HG02759 (cell line): ENCODE measurements around the gene PIK3IP1.

Source experiments
- ATAC-seq: cut with Tn5 transposase; IDR thresholded peaks from one replicate; pipeline ENCODE4 v1.9.1; 2021; ENCODE audit warnings: mild to moderate bottlenecking, moderate library complexity; ENCODE audit not compliant: unreplicated experiment

PIK3IP1 gene

DNA sequence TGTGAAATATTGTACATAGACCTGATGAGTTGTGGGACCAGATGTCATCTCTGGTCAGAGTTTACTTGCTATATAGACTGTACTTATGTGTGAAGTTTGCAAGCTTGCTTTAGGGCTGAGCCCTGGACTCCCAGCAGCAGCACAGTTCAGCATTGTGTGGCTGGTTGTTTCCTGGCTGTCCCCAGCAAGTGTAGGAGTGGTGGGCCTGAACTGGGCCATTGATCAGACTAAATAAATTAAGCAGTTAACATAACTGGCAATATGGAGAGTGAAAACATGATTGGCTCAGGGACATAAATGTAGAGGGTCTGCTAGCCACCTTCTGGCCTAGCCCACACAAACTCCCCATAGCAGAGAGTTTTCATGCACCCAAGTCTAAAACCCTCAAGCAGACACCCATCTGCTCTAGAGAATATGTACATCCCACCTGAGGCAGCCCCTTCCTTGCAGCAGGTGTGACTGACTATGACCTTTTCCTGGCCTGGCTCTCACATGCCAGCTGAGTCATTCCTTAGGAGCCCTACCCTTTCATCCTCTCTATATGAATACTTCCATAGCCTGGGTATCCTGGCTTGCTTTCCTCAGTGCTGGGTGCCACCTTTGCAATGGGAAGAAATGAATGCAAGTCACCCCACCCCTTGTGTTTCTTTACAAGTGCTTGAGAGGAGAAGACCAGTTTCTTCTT lies 12.3 kb downstream of the PIK3IP1 start:
- no peak for ATAC-seq

GRCh38 chr22:31279327-31279669 lies 13.0 kb downstream of the PIK3IP1 start:
- no peak for ATAC-seq

- ATAC-seq, result no peak
These were observed 13.5 kb downstream of the PIK3IP1 start for GRCh38 chr22:31278626-31279326.

GRCh38 chr22:31278151-31278621 lies 14.1 kb downstream of the PIK3IP1 start:
- ATAC-seq, result no peak

DNA sequence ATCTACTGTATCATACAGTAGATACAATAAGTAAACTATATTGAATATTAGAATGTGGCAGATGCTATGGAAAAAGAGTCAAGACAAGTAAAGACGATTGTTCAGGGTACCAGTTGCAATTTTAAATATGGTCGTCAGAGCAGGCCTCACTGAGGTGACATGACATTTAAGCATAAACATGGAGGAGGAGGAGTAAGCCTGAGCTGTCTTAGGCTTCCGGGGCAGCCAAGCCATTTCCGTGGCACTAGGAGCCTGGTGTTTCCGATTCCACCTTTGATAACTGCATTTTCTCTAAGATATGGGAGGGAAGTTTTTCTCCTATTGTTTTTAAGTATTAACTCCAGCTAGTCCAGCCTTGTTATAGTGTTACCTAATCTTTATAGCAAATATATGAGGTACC lies 14.5 kb downstream of the PIK3IP1 start:
- no peak for ATAC-seq

DNA sequence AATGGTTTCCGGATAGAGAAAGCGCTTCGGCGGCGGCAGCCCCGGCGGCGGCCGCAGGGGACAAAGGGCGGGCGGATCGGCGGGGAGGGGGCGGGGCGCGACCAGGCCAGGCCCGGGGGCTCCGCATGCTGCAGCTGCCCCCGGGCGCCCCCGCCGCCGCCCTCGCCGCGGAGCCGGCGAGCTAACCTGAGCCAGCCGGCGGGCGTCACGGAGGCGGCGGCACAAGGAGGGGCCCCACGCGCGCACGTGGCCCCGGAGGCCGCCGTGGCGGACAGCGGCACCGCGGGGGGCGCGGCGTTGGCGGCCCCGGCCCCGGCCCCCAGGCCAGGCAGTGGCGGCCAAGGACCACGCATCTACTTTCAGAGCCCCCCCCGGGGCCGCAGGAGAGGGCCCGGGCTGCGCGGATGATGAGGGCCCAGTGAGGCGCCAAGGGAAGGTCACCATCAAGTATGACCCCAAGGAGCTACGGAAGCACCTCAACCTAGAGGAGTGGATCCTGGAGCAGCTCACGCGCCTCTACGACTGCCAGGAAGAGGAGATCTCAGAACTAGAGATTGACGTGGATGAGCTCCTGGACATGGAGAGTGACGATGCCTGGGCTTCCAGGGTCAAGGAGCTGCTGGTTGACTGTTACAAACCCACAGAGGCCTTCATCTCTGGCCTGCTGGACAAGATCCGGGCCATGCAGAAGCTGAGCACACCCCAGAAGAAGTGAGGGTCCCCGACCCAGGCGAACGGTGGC lies 15.7 kb downstream of the PIK3IP1 start:
- no peak for ATAC-seq

DNA sequence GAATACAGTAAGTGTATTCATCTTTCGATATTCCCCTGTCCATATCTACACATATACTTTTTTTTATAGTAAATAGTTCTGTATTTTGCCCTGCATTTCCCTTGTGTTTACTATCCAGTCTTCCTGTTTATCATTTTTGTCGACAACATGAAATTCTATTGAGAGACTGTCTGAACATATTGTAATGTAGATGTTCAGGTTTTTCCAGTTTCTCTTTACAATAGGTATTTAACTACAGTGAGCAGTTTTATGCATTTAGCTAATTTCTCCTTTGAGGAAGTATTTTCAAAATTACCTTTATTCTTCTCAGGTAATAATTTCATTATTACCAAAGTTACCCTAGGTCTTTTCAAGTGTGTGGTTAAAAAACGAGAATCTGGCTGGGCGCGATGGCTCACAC lies 16.7 kb downstream of the PIK3IP1 start:
- no peak for ATAC-seq

GRCh38 chr22:31275018-31275417 lies 17.3 kb downstream of the PIK3IP1 start:
- ATAC-seq, result no peak

DNA sequence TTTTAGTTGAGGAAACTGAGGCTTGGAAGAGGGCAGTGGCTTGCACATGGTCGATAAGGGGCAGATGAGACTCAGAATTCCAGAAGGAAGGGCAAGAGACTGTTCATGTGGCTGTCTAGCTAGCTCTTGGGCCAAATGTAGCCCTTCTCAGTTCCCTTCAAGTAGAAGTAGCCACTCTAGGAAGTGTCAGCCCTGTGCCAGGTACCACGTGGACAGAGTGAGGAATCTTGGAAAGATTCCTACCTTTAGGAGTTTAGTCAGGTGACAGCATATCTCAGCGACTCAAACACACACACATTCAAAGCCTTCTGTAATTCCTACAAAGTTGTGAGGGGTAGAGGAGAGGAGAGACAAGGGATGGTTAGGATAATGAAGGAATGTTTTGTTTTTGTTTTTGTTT lies 18.3 kb downstream of the PIK3IP1 start:
- no peak for ATAC-seq

- ATAC-seq, result no peak
These were observed 19.5 kb downstream of the PIK3IP1 start for GRCh38 chr22:31272522-31273446.

DNA sequence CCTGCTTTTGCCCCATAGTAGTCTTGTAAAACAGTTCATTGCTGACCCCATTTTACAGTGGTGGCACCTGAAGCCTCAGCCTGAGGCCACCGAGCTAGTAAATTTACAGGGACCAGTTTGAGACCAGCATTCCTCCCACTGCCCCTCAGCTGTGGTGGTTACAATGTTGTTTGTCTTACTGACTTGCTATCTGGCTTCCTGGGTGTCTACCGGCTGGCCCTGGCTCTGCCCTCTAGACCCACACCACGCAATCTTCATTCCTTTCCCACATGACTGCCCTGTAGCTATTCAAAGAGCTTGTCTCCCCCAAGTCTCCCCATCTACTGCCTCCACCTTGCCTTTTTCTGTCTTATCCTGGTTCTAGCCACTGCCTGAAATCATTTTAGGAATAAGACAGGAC lies 20.8 kb downstream of the PIK3IP1 start:
- no peak for ATAC-seq

DNA sequence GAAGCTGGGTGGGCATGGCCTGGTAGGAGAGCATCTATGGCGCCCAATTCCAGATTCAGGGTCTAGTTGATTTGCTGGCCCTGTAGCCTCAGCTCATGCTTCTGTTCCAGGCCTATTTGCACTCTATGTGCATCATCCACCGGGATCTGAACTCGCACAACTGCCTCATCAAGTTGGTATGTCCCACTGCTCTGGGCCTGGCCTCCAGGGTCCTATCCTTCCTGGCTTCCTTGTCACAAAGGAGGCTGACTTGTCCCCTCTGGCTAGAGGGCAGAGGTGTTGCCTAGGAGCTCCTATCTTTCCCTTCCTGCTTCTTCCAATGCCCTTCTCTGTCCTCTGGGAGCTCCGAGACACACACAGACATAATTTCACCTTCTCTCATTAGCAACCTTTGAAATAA lies 21.3 kb downstream of the PIK3IP1 start:
- no peak for ATAC-seq

DNA sequence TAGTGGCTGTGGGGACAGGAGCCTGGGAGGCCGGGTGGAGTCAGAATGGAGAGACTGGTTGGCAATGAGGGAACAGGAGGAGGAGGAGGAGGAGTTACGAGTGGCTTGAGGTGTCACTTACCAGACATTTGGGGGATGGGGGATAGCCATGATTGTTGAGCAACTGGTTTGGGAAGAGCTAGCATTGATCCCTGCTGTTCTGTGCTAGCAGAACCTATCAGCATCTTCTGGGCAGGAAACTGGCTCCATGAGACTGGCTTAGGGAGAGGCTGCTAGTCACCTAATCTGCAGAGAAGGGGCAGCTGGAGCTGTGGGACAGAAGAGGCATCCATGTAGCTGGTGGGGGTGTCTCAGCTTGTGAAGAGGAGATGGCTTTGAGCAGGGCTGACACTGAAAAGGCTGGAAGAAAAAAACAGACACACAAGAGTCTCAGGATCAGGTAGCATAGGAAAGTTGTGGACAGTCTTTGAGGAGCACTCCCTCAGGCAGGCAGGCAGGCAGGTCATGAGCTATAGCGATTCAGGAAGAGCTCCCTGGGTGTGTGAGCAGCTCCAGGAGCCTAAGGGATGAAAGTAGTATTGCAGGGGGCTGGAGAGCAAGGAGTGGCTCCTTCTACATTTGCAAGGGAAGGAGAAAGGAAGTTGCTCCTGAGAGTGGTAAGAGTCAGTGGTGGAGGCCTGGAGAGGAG lies 22.3 kb downstream of the PIK3IP1 start:
- no peak for ATAC-seq

DNA sequence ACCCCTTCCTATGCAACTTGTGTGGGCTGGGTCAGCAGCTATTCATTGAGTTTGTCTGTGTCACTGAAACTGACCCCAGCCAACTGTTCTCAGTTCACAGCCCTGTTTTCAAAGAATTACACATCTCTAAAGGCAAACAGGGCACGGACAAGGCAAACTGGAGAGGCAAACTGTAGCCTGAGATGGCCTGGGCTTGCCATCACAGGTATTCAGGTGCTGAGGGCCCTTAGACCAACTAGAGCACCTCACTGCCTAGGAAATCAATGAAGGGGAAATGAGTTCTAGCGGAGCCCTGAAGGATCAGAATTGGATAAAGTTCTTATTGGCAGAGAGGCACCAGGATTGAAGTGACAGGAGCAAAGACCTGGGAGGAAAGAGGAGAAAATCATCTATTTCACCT lies 24.0 kb downstream of the PIK3IP1 start:
- ATAC-seq, result no peak

- no peak for ATAC-seq
These were observed 28.2 kb downstream of the PIK3IP1 start for GRCh38 chr22:31263896-31264640.

- ATAC-seq, result no peak
These were observed 29.8 kb downstream of the PIK3IP1 start for GRCh38 chr22:31262312-31263133.

- ATAC-seq, result no peak
These were observed 31.8 kb downstream of the PIK3IP1 start for GRCh38 chr22:31260474-31260856.

- no peak for ATAC-seq
These were observed 32.4 kb downstream of the PIK3IP1 start for GRCh38 chr22:31259798-31260473.
